GM18526 (cell line): ENCODE results near the gene SOX6.

Experiments used
- POLR2A ChIP-seq: IDR thresholded peaks from 3 replicates; pipeline ENCODE4 v1.6.1; 2011; ENCODE audit not compliant: insufficient read length; ENCODE audit errors: extremely low read depth

The SOX6 gene

GRCh38 chr11:16299884-16300782 lies 56.2 kb downstream of the SOX6 start:
- no peak for TF ChIP-seq POLR2A

GRCh38 chr11:16299390-16299789 lies 57.0 kb downstream of the SOX6 start:
- TF ChIP-seq POLR2A, result no peak

- TF ChIP-seq POLR2A, result no peak
Observed at GRCh38 chr11:16297332-16297731, 59.0 kb downstream of the SOX6 start.

DNA sequence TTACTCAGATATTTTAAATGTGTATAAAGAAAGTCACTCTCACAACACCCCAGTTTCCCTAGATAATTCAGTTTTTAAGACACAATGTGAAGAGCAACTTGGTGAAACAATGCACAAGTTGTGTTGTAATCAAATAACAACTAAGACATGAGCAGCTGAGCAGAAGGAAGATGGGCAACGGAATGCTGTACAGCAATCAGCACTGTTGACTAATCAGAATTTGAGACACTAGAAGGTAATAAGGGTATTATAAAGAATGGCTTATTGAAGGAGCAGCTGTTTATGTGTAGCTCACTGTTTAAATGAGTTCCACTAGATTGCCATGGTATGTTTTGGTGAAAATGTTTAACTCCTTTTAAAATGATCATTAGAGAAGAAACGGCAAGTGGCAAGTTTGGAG lies 60.1 kb downstream of the SOX6 start:
- TF ChIP-seq POLR2A, result no peak

DNA sequence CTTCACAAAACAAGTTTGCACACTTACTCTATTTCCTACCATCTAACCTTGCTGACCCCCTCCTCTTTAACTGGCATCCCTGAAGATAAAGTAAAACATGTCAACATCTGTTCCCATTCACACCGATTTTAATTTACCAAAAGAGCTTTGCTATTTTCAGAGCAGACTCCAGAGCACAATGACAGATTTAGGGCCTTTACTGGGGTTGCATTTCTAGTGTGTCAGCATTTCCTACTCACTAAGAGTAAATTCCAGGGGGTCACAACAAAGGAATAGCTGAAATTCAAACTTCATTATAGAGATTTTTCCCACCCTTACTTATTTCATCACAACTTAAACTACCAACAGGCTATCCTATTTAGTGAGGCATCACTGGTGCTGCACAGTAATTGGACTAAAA lies 60.8 kb downstream of the SOX6 start:
- TF ChIP-seq POLR2A, result no peak

GRCh38 chr11:16293204-16293681 lies 63.1 kb downstream of the SOX6 start:
- TF ChIP-seq POLR2A, result no peak

- TF ChIP-seq POLR2A, result no peak
Observed at GRCh38 chr11:16292167-16292859, 64.0 kb downstream of the SOX6 start.

- TF ChIP-seq POLR2A, result no peak
Observed at GRCh38 chr11:16291729-16292128, 64.6 kb downstream of the SOX6 start.

GRCh38 chr11:16289541-16289940 lies 66.8 kb downstream of the SOX6 start:
- TF ChIP-seq POLR2A, result no peak

GRCh38 chr11:16287630-16288280 lies 68.6 kb downstream of the SOX6 start:
- no peak for TF ChIP-seq POLR2A

- TF ChIP-seq POLR2A, result no peak
Observed at GRCh38 chr11:16286095-16286494, 70.3 kb downstream of the SOX6 start.

DNA sequence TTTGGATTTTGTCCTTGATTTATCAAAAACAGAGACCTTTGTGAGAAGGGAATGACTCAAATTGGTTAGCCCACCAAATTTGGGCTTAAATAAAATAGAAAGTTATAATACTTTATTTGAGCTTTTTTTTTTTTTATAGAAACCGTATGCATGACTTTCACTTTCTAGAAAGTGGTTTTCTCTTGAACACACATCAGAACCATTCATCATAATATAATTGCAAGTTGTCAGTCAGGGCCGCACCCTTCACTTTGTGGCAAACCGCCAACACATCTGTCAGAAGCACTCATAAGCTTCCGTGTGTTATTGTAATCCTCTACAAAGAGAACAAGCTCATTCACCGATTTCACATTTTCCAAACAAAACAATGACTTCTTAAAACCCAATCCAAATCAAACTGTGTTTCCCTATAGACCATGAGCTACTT lies 76.1 kb downstream of the SOX6 start:
- no peak for TF ChIP-seq POLR2A

DNA sequence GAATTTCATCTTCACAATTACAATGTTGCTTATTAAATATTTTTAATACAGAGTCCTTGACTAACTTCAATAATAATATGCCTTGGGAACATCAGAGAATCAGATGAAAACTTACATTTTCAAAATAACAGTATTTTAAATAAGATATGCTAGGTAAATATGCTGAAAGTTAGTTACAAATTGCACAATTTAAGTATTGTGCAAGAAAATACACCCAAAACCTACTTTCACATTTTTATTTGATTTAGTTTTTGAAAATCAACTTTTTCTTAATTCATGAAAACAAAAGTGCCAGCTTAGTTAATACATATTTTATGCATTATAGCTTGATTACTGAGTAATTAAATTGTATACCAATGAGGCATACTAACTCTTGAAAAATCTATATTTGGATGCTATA lies 76.8 kb downstream of the SOX6 start:
- TF ChIP-seq POLR2A, result no peak

DNA sequence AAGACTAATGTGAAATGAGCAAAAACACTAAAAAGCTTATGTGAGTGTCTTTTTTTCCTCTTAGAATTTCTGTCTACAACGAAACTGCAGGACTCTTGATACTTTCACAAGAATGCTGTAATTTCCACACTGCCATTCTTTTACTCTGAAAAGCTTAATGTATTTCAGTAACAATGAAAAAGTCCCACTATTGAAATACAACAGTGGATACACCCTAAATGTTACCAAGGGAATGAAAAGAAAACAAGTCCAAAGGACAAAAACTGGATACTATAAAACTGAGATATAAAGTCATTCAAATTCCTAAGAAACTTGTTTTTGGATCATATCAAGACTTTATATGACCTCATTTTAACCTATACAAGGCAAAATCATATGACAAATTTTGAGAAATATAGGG lies 77.4 kb downstream of the SOX6 start:
- TF ChIP-seq POLR2A, result no peak

DNA sequence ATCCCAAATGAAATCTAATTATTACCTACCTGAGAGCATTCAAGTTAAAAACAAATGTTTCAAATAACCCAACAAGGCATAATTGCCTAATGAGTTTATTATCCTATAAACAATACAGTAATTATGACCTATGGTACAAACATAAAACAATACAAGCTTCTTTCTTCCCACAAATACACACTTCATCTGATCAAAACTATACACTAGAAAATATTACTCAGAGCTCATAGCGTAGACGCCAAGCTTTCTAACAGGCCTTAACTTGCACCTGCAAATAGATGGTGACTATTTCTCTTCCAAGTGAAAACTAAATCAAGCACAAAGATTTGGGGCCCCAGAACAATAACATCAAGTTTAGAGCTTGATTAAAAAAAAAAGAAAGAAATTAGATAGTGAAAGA lies 78.1 kb downstream of the SOX6 start:
- no peak for TF ChIP-seq POLR2A

DNA sequence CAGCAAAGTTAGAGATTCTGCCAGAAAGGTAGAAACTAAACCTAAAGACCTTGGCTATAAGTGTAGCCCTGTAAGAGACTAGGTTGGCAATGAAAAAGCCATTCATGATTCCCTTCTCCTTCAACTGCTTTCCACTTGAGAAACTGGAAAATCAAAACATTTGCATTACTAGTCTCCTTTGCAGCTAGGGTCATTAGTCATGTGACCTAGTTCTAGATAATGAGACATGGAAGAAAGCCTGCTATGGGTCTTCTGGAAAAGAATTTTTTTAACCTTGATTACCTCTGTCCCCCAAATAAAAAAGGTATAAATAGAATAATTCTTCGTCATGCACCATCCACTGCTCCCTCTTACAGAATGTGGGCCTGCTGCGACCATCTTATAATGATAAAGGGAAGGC lies 80.1 kb downstream of the SOX6 start:
- no peak for TF ChIP-seq POLR2A
